DMS79 treated with DMSO at 0.1 percent for 48 hours (cell line): ENCODE data around the gene ZFR2.

Source experiments
- DNase-seq: peaks from one replicate; lab custom pipeline; 2025; lab: John Stamatoyannopoulos, UW

Gene ZFR2

DNA sequence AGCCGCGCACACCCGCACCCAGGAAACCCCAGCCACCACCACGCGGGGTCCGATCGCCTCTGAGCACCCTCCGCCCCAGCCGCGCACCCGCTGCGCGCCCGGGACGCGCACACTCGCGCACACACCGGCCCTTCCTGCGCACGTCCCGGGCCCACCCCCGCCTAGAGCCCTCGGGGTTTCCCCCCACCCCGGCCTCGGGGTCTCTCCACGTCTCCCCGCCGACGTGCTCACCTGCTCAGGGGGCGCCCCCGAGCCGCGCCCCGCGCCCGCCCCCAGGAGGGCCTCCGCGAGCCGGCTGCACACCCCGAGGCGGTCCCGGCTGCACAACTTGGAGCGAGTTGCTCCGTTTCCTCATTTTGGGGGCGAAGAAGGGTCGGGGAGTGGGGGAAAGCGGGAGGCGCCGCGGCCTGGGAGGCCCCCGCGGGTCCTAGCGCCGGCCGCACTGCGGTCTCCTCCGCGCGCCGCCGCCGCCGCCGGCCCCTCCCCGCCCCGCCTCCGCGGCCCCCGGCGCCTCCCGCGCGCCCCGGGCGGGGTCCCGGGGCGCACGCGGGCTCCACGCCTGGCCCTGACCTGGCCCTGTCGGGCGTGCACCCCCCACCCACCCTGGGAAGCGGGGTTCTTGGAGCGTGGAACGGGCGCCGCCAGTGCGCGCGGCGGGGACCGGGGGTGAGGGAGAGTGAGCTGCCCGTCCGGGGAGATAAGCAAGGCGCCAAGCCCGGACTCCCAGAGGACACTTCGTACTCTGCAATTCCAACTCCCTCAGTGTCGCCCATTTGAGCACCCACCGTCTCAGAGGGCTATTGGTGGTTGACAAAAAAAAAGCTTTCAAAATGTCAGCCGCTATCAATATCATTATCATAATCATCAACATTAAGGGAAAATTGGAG is 82.7 kb downstream of the ZFR2 start, which contains the start of gene MATK:
MATK (minus strand) TSS at position 444 of the 887 bp plus-strand sequence. CDS start 1,246 bp downstream, outside the sequence.
- DNase-seq: no peak

DNA sequence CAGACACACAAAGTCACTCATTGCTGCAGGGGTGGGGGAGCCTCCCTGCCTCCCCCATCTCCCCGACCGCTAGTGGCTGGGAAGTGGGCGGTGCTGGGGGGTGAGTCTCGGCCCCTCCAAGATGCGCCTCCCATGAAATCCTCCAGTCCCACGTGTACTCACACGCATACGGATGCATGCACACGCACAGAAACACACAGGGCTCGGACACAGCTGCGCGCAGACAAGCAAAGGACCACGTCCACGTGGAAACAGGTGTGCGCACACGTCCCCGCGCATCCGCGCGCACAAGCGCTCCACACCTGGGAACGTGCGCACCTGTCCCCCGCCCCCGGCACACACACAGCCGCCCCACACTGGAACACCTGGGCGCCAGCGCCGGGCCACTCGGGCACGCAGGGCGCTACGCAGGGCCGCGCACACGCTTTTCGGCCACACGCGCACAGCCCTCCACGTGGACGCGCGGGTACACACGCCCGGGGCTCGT is 83.3 kb downstream of the ZFR2 start:
- DNase-seq: no peak

DNA sequence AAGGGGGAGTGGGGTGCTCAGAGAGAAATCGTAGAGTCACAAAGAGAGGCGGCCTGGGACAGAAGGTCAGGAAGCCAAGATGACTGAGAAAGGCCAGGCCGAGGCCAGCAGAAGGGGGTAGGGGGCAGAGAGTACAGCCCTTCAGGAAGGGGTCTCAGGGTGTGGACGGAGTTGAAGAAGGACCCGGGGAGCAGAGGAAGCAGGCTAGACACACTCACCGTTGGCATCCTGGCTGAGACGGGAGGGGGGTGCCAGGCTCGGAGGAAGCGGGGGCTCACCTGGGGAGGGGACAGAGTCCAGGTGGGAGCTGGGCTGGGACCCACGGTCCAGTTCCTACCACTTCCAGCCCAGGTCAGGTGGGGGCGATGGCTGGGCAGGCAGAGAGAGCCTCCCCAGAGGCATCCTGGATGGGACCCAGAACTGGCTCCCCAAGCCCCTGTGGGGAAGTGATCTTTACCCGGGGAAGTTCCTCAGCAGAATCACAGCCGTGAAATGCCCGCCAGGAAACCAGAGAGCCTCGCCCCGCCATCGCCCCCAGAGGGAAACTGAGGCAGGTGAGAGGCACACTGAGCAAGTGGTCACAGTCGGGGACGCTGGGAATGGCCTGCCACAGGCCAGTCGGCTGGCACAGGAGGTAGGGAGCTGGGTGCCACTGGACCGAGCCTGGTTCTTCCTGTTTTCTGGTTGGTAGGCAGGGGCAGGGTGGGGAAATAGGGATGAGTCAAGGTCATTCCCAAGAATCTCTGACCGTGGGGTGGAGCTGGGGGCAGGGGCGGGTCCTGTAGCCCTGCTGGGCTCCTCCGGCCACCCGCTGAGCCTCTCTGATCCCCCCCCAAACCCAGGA is 84.0 kb downstream of the ZFR2 start:
- DNase-seq: no peak

DNA sequence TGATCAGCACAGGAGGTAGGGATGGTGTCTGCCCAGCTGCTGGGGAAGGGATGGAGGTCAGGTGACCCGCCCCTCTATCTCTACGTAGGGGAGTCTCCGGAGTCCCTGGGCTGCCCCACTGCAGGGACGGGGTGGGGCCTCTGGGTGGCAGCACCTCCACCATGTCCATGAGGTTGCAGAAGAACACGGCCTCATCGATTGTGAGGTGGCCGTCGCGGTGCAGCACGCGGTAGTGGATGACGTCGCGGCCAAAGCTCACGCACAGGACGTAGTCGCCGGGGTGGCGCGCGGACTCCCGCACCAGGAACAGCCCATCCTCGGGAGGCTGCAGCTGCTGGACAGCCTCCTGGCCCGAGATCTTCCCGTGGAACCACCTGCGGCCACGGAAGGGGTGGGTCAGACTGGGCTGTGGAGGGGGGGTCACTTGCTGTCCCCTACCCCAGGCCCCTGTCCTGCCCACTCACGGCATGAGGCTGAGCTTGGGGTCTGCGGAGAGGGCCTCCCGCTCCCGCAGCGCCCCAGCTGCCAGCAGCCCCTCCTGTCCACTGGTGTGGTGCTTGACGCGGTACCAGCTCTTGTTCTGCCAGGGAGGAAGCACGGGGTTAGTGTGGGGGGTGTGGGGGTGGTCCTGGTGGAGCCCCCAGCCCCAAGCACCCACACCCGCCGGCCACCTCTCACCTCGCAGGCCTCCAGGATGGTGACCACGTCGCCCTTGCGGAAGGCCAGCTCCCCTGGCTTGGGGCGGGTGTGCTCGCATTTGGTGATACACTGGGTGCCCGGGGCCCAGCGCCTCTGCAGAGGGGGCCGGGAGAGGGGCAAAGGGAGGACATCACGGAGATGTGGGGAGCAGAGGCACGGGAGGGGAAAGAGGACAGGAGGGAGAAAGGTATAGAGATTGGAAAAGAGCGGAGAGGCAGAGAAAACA is 84.9 kb downstream of the ZFR2 start:
- DNase-seq: no peak

DNA sequence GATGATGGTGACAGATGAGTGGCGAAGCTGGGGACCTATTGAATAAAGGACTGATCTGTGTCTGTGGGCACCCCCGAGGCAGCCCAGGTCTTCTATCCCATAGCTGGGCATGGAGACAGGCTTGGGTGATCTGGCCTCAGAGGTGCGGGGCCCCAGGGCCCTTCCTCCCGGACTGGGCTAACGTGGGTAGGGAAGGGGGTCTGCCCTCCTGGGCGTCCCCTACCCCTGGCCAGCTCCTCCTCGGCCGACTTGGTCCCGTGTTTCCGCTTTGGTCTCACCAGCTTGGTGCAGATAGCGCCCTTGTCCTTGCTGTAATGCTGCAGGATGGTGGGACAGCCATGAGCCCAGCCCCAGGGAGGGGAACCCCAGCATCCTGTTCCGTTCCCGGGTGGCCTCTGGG is 85.9 kb downstream of the ZFR2 start:
- no peak for DNase-seq

DNA sequence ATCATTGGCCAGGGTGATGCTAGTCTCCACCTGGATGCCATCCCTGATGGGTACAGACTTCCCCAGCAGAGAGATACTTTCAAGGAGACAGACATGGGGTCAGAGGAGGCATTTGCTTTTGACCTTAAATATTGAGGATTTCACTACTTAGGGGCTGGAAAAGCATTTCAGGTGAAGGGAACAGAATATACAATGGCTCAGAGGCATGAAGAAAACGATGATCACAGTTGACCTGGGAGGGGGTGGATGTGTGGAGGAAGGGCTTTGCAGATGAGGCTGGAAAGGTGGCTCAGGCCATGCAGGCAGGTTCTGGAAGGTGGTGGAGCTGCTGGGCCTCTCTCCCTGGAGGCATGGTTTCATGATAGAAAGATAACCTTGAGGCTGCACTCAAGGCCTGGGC is 86.5 kb downstream of the ZFR2 start:
- DNase-seq: no peak

DNA sequence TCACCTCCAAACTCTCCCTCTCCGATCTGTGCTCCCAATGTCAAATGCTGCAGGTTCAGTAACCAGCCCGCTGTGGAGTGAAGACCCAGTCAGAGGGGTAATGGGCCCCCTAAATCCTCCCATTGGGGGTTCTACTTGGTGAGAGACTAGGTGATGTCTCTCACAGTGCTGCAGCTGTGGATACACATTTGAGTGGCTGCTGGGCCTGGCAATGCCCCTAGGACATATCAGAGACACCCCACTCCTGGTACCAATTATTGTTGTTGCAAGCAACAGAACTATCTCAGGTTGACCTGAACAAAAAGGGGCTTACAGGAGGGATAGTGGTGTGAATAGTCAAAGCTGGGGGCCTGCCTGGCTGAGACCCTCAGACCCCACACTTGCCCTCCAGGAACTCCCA is 87.2 kb downstream of the ZFR2 start:
- no peak for DNase-seq

DNA sequence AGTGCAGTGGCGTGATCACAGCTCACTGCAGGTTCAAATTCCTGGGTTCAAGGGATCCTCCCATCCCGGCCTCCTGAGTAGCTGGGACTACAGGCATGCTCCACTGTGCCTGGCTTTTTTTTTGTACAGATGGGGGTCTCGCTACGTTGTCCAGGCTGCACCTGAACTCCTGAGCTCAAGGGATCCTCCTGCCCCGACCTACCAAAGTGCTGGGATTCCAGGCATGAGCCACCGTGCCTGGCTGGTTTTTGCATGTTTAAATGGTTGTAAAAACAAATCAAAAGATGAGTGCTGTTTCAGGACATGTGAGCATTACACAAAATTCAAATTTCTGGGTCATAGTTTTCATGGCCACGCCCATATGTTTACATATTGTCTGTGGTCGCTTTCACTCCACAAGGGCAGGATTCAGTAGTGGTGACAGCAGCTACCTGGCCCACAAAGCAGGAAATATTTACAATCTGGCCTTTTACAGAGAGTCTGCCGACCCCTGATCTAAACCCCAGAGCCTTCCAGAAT is 88.0 kb downstream of the ZFR2 start:
- no peak for DNase-seq

DNA sequence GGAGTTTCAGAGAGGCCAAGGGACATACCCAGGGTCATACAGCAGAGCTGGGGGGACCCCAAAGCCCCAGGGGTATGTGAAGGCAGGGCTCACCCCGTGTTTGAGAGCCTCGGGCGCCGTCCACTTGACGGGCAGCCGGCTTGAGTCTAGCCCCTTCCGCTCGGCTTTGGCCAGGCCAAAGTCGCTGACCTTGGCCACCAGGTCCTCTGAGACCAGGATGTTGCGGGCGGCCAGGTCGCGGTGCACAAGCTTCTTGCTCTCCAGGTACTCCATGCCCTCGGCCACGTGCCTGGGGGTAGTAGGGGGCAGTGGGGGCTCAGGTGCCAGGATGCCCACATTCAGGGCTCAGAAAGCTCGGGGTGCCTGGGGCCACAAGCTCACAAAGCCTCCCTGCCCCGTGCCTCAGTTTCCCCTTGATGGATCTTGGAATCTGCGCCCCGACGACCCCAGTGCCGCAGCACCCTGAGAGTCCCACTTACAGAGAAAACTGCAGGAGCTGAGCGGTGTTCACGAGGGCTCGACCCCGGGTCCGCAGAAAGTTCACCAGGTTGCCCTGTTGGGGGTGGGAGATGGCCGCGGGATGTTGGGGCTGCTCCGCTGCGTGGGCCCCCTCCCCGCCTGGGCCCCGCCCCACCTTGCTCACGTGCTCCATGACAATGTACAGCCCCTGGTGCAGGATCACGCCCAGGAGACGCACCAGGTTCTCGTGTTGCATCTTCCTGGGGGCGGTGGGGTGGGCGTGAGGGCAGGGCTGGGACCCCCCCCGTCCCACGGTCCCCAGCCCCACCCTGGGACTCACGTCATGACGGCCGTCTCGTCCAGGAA is 89.7 kb downstream of the ZFR2 start:
- DNase-seq: no peak

DNA sequence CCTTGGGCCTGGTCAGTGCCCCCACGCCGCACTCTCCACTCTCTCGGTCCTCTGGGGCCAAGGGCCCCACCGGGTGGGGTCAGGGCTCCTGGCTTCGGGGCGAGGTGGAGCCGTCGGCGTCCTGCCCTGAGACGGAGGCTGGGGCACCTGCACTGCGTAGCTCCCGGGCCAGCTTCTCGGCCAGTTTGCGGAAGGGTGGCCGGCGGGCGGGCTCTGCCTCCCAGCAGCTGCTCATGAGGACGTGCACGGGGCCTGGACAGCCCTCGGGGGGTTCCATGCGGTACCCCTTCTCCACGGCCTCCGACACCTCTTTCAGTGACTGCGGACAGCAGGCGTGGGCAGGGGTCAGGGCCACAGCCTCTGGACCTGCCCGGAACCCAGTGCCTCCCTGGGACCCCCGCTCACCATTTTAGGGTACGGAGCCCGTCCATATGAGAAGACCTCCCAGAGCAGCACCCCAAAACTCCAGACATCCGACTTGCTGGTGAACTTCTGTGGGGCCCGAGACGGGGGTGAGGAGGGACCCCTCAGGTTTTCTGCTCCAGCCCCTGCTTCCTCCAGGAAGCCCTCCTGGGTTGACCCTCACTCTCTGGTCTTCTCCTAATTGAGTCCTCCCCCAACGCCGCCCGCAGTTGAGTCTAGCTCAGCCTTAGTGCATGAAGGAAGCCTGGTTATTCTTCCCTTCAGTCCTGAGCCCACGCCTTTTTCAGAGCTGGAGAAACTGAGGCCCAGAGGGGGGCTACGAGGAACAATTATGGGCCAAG is 90.6 kb downstream of the ZFR2 start:
- DNase-seq: no peak

DNA sequence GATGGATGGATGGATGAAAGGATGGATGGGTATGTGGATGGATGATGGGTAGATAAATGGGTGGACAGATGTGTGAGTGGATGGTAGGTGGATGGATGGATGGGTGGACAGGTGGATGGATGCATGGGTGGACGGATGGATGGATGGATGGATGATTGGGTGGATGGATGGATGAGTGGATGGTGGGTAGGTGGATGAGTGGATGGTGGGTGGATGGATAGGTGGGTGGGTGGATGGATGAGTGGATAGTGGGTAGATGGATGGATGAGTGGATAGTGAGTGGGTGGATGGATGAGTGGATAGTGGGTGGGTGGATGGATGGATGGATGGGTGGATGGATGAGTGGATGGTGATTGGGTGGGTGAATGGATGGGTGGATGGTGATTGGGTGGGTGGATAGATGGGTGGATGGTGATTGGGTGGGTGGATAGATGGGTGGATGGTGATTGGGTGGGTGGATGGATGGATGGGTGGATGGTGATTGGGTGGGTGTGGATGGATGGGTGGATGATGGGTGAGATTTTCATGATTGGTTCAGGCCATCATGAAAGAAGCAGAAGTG is 92.3 kb downstream of the ZFR2 start:
- no peak for DNase-seq

DNA sequence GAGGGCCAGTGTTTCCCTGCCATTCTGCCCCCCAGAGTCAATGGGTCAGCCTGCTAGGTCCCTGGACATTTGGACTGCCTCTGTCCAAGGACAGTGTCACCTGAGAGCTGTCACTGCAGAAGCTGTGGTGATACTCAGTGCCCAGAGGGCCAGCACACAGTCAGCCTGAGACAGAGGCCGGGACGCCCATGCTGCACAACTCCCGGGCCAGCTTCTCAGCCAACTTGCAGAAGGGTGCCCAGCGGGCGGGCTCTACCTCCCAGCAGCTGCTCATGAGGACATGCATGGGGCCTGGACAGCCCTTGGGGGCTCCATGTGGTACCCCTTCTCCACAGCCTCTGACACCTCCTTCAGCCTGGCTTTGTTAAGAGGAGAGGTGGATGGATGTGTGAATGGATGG is 93.0 kb downstream of the ZFR2 start:
- no peak for DNase-seq

DNA sequence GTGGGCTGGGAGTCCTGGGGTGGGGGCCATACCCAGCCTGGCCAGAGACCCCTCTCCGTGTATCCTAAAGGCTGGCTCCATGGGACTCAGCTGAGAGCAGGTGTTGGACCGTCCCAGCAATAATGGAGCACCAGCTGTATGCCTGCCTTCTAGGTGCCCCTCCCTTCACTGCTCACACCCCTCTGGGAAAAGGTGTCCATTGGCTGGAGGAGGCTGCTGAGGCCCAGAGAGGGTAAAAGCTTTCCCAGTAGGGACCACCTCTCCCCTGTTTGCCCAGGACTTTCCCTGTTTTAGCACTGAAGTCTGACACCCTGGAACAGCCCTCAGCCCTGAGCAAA is 93.5 kb downstream of the ZFR2 start:
- no peak for DNase-seq

DNA sequence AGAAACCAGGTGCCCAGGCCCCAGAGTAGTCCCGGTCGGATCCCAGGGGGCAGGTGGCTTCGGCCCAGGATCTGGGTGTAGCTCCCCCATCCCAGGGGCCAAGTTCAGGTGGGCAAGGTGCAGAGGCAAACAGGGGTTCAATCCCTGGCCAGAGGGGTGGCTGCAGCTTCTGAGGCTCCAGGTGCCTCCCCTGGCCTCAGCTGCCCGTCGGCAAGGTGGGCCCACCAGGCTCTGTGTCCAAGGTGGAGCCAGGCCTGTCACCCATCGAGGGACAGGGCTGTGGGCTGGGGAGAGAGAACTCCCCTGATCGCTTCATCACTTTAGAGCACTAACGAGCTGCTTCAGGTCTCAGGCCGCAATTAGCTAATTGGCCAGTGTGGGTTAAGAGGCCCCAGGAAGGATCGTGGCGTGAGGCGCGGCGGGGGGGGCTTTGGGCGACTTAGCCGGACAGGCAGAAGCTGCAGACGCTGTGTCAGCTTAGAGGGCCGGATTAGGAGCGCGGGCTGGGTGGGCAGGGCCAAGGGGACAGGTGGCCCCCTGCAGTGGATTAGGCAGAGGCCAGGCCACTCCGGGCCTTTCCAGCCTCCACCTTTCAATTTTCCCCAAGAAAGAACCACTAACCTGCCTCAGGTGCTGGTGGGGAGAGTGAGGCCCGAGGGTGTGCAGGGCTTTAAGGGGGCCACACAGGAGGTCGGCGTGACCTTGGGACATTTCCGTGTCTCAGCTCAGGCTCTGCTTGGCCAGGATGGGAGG is 94.0 kb downstream of the ZFR2 start:
- DNase-seq: no peak

DNA sequence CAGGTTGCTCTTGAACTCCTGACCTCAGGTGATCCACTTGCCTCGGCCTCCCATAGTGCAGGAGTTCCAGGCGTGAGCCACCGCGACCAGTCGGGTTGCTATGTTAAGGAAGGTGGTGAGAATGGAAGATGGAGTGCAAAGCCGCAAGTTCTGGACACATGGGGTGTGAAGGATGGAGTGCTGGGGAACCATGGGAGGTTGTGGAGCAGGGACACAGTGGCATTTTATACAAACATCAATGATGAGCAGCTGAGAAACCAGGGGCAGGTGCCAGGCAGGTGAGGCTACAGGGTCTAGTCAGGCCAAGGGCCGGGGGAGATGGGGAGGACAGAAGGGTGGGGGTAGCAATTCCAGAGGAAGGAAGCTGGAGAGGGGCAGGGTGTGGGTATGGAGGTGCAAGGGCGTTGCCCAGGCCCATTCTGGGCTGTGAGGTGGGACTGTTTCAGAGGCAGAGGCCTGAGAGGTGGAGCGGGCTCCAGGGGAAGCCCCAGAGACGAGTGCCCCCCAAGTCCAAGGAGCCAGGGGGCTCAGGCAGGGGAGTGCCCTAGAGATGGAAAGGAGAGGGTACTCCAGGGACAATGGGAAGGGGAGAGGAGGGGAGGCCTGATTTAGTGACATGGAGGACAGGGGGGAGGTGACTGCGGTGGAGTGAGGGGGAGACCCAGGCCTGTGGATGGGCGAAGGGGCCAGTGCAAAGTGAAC is 94.9 kb downstream of the ZFR2 start:
- no peak for DNase-seq

DNA sequence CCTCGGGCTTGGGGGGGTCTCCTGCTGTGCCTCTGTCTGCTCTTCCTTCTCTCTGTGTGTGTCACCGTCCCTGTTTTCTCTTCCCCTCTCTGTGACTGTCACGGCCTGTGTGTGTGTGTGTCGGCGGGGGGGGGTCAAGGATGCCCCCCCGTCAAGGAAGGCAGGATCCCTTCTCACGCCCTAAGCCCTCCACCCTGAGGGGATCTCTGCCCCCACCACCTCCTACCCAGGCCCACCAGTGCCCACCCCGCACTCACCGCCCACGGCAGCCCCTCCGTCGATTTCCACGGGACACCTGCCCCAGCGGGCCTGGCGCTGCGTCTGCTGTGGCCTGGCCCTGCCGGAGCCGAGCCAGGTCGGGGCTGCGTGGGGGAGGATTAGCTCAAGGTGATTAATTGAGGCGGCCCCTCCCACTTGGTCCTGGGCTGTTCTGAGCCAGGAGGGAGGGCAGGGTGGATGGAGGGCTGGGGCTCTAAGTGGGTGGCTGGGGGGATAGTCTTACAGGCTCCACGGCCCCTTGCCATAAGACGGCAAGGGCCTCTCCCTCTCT is 96.9 kb downstream of the ZFR2 start, which contains the start of gene RAX2:
RAX2 (minus strand) TSS at position 323 of the 550 bp plus-strand sequence. CDS start 486 bp downstream, outside the sequence.
- DNase-seq: no peak

DNA sequence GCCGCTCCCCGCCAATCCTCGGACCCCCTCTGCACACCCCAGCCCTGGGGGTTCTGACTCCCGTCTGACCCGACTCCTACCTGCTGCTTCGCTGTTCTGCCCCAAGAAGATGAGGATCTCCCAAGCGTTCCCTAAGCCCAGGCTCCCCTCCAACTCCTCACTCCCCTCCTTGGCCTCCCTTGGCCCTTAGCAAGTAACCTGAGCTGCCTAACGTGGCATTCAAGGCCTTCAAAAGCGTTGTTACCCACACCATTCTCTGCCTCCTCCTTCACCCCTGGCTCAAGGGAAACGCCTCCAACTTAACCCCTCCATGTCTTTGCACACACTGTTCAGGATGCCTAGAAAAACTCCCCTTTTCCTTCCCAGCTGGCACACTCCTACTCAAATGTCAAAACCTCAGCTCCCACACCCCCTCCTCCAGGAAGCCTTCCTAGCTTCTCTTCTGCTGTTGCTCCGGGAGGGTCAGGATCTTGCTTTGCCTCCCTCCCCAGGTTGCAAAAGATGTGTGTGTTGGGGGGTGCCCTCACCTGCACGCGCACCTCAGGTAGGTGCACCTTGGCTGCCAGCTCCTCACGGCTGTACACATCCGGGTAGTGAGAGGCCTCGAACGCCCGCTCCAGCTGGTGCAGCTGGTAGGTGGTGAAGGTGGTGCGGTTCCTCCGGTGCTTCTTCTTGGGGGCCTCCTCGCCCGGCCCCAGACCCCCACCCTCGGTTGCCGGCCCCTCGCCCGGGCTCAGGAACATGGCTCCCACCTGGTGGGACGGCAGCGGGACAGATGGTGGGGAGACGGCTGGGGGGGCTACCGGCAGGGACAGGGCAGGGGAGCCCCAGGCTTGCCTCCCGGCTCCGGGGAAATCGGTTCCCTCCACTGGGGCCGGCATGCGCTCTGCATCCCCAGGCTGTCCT is 97.6 kb downstream of the ZFR2 start:
- DNase-seq: no peak
